Loucy (cell line): ENCODE results near the gene MYD88.

Source experiments
- H2AFZ ChIP-seq: fragments of 200-600 bp; sonication (generic); 2 replicates; pipeline ENCODE4 v1.6.0; 2016; ENCODE audit warnings: antibody characterized with exemption, mild to moderate bottlenecking, low read length, moderate library complexity
- H3F3A ChIP-seq: fragments of 200-600 bp; 2 replicates; pipeline ENCODE4 v1.6.0; 2016; ENCODE audit warnings: antibody characterized with exemption, low read depth, mild to moderate bottlenecking
- H3K27me3 ChIP-seq: fragments of 200-600 bp; sonication (generic); 2 replicates; pipeline ENCODE4 v1.6.1; 2014; ENCODE audit warnings: low read length, mild to moderate bottlenecking; ENCODE audit not compliant: insufficient read depth, poor library complexity, severe bottlenecking
- H3K36me3 ChIP-seq: fragments of 200-600 bp; sonication (generic); 2 replicates; pipeline ENCODE4 v1.6.1; 2016; ENCODE audit warnings: low read length; ENCODE audit not compliant: insufficient read depth
- H3K4me1 ChIP-seq: fragments of 200-600 bp; sonication (generic); 2 replicates; pipeline ENCODE4 v1.5.1; 2014; ENCODE audit warnings: low read length, mild to moderate bottlenecking; ENCODE audit not compliant: insufficient read depth, poor library complexity, severe bottlenecking
- H3K4me2 ChIP-seq: fragments of 200-600 bp; sonication (generic); 2 replicates; pipeline ENCODE4 v1.6.0; 2014; ENCODE audit warnings: antibody characterized with exemption, low read length, low read depth, mild to moderate bottlenecking; ENCODE audit not compliant: poor library complexity, severe bottlenecking
- H3K4me3 ChIP-seq: fragments of 200-600 bp; sonication (generic); 2 replicates; pipeline ENCODE4 v1.5.1; 2014; ENCODE audit warnings: low read length, mild to moderate bottlenecking, mixed read lengths; ENCODE audit not compliant: poor library complexity, severe bottlenecking
- H3K79me2 ChIP-seq: fragments of 200-600 bp; sonication (generic); 2 replicates; pipeline ENCODE4 v1.6.1; 2014; ENCODE audit warnings: low read length; ENCODE audit not compliant: insufficient read depth
- H3K9ac ChIP-seq: fragments of 200-600 bp; sonication (generic); 2 replicates; pipeline ENCODE4 v1.6.0; 2014; ENCODE audit warnings: mild to moderate bottlenecking, low read depth, low read length, moderate library complexity; ENCODE audit not compliant: poor library complexity, severe bottlenecking
- H3K9me2 ChIP-seq: fragments of 200-600 bp; sonication (generic); replicated peaks from 2 replicates; pipeline ENCODE4 v1.6.1; 2016; ENCODE audit warnings: low read depth, low read length, mixed read lengths
- H3K9me3 ChIP-seq: fragments of 200-600 bp; sonication (generic); 2 replicates; pipeline ENCODE4 v1.6.1; 2014; ENCODE audit warnings: mild to moderate bottlenecking, antibody characterized with exemption, low read length, low read depth; ENCODE audit not compliant: insufficient read depth
- H4K20me1 ChIP-seq: fragments of 200-600 bp; sonication (generic); 2 replicates; pipeline ENCODE4 v1.6.0; 2014; ENCODE audit warnings: antibody characterized with exemption, low read length, mild to moderate bottlenecking; ENCODE audit not compliant: insufficient read depth, poor library complexity, severe bottlenecking
- EZH2phosphoT487 ChIP-seq: fragments of 200-600 bp; IDR thresholded peaks from 2 replicates; pipeline ENCODE4 v1.6.1; 2018; ENCODE audit warnings: antibody characterized with exemption, mild to moderate bottlenecking, moderate library complexity, borderline replicate concordance
- TF ChIP-seq, protein P1 (sequence below): fragments of 200-600 bp; sonication (generic); conservative IDR thresholded peaks from 2 replicates; pipeline ENCODE4 v1.5.1; 2014; ENCODE audit warnings: mild to moderate bottlenecking, antibody characterized with exemption, low read length

The MYD88 gene

DNA sequence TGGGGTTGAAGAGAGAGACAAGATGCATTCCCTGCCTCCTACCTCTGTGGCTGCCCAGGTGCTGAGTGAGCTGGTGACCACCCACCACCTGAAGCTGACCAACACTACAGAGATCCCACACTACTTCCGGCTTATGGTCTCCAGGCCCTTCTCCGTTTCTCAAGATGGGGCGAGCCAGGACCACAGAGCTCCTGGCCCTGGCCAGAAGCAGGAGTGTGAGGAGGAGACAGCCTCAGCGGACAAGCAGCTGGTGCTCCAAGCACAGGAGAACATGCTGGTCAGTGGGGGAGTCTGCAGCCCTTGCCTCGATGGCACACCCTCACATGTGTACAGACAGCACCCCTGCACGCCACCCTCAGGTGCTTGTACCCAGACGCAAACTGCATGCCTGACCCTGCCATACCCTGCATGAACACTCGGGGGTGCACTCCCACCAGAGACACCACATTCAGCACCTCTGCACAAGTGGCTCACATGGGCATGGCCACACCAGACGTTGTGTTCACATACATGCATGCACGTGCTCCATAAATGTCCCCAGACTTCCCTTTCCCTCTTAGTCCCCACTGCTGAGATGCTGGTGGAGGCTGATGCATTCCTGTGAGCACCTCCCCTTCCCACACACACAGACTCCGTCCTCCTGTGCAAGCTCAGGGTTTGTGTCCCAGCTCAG is 20.6 kb upstream of the MYD88 start:
- Histone ChIP-seq H3K4me3 (no peak overlapping the region), H3K4me2 (no peak overlapping the region), H3K9me3 (no peaks in the 10 kb centered on the region), H2AFZ (no peak overlapping the region), H3F3A (no peaks in the 10 kb centered on the region), H3K36me3 (peaks cover 20% of the 10 kb centered on the region; the same call in 1 of the 2 replicates), H3K27me3 (no peaks in the 10 kb centered on the region), H3K9me2 (no peaks in the 10 kb centered on the region), H3K4me1 (no peaks in the 10 kb centered on the region), H4K20me1 (no peaks in the 10 kb centered on the region), H3K79me2 (no peaks in the 10 kb centered on the region), H3K9ac (no peak overlapping the region)
- no peak for TF ChIP-seq EZH2phosphoT487
- TF ChIP-seq, protein P1, sequence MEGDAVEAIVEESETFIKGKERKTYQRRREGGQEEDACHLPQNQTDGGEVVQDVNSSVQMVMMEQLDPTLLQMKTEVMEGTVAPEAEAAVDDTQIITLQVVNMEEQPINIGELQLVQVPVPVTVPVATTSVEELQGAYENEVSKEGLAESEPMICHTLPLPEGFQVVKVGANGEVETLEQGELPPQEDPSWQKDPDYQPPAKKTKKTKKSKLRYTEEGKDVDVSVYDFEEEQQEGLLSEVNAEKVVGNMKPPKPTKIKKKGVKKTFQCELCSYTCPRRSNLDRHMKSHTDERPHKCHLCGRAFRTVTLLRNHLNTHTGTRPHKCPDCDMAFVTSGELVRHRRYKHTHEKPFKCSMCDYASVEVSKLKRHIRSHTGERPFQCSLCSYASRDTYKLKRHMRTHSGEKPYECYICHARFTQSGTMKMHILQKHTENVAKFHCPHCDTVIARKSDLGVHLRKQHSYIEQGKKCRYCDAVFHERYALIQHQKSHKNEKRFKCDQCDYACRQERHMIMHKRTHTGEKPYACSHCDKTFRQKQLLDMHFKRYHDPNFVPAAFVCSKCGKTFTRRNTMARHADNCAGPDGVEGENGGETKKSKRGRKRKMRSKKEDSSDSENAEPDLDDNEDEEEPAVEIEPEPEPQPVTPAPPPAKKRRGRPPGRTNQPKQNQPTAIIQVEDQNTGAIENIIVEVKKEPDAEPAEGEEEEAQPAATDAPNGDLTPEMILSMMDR: peak; percentile 86

DNA sequence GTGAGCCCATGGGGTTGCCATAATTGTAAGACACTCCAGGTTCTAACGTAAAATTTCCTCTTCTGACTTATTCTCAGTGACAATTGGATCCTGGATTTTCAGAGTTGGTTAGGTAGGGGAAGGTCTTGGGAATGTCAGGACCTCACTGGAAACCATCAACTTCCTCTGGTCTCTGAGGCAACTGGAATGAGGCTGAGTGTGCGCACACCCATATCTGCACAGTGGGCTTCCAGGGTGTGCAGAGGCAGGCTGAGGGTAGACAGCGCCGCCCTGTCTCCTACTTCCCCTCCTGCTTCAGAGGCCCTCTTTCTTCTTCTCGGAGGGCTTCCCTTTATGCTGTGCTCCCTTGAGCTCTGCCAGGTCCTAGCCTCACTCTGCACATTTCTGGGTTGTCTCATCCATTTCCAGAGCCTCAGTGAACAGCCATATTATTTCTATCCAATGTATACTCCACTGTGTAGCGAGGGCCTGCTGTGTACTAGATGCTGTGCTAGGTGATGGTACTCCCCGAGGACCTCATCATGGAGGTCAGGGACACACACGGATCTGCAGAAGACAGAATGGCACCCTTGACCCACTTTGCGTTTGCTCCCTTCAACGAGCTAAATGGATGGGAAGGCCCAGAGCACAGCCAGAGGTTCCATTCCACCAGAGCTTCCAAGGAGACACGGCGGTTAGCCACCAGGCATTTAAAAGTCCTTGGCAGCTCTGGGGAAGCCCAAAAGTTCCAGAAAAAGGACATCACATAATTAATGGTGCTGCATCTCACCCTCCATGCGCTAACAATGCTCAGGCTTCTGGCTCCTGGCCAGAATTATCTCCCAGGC is 19.8 kb upstream of the MYD88 start:
- Histone ChIP-seq H4K20me1 (no peaks in the 10 kb centered on the region), H3K79me2 (no peaks in the 10 kb centered on the region), H3K4me2 (no peak overlapping the region), H2AFZ (no peak overlapping the region), H3K4me1 (no peaks in the 10 kb centered on the region), H3K9me2 (no peaks in the 10 kb centered on the region), H3K36me3 (peaks cover 26% of the 10 kb centered on the region; the same call in 1 of the 2 replicates), H3K27me3 (no peaks in the 10 kb centered on the region), H3K9me3 (no peaks in the 10 kb centered on the region), H3F3A (no peaks in the 10 kb centered on the region), H3K4me3 (no peak overlapping the region), H3K9ac (no peak overlapping the region)
- TF ChIP-seq, protein P1: no peak
- no peak for TF ChIP-seq EZH2phosphoT487

DNA sequence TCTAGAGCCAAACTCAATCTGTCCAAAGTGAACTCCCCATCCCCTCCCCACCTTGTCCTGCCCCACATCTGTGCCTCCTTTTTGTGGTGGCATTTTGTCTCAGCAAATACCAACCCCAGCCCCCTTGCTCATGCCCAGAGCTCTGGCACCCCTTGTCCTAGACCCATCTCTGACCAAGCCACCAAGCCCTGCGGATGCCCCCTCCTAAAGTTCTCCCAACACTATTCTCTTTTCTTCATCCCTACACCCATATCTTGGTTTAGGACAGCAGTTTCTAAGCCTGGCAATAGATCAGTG is 19.3 kb upstream of the MYD88 start:
- Histone ChIP-seq H3K4me1 (no peaks in the 10 kb centered on the region), H3K4me2 (no peak overlapping the region), H3K9me2 (no peaks in the 10 kb centered on the region), H3F3A (no peaks in the 10 kb centered on the region), H4K20me1 (no peaks in the 10 kb centered on the region), H3K4me3 (no peak overlapping the region), H3K36me3 (peaks cover 26% of the 10 kb centered on the region; the same call in 1 of the 2 replicates), H3K79me2 (no peaks in the 10 kb centered on the region), H3K27me3 (no peaks in the 10 kb centered on the region), H2AFZ (no peak overlapping the region), H3K9me3 (no peaks in the 10 kb centered on the region), H3K9ac (no peak overlapping the region)
- TF ChIP-seq, protein P1: no peak
- TF ChIP-seq EZH2phosphoT487: no peak
